RWPE1 (cell line): Measurements from ENCODE around the gene SLC12A3.

Experiments
- CTCF ChIA-PET: fragments of 350-600 bp; sonication (Branson Sonifier 250); formaldehyde crosslinking; extraction: SDS; loops from one replicate; lab custom pipeline; 2021; lab: Yijun Ruan, JAX
- POLR2A ChIA-PET: fragments of 400-600 bp; formaldehyde crosslinking; extraction: SDS; loops from one replicate; lab custom pipeline; 2020; ENCODE audit warnings: antibody characterized with exemption; ENCODE audit not compliant: low non-redundant PET; lab: Yijun Ruan, JAX
- DNase-seq: peaks from one replicate; pipeline ENCODE4 v3.0.0; 2012; ENCODE audit warnings: low spot score
- H3K27ac ChIP-seq: fragments of 450-650 bp; 2 replicates; pipeline ENCODE4 v1.5.1; 2017
- CTCF ChIP-seq: fragments of 450-650 bp; conservative IDR thresholded peaks from 2 replicates; pipeline ENCODE4 v1.5.1; 2017; ENCODE audit warnings: low read depth, mild to moderate bottlenecking

SLC12A3 gene

GRCh38 chr16:56864960-56865359 lies at the start of gene SLC12A3:
Gene SLC12A3 (plus strand): TSS chr16:56865207. CDS start chr16:56865236, 29 bp downstream.
- TF ChIP-seq CTCF, result no peak
- no peak for DNase-seq
- H3K27ac ChIP-seq, result no peak within 1 kb of the TSS
- ChIA-PET CTCF (no interaction called here), POLR2A (no interaction called here)

- H3K27ac ChIP-seq, result no peak overlapping the region
- no peak for DNase-seq
- TF ChIP-seq CTCF, result no peak
- ChIA-PET CTCF (no interaction called here), POLR2A (no interaction called here)
Observed at GRCh38 chr16:56815721-56816120, 49.3 kb upstream of the SLC12A3 start.

- DNase-seq, result no peak
- CTCF ChIA-PET, result interaction anchor here (0.6 kb wide), 1 partner anchor 1351 kb away, joined by 3 read pairs; no protein-coding TSS in a partner anchor
- POLR2A ChIA-PET, result no interaction called here
- H3K27ac ChIP-seq, result no peak overlapping the region
- no peak for TF ChIP-seq CTCF
Observed at GRCh38 chr16:56817056-56817455, 48.0 kb upstream of the SLC12A3 start.

GRCh38 chr16:56817938-56818337 lies 47.1 kb upstream of the SLC12A3 start:
- no peak for TF ChIP-seq CTCF
- ChIA-PET CTCF (no interaction called here), POLR2A (no interaction called here)
- no peak for DNase-seq
- no peak overlapping the region for H3K27ac ChIP-seq

- POLR2A ChIA-PET, result no interaction called here
- CTCF ChIA-PET, result no interaction called here
- no peak for DNase-seq
- no peak overlapping the region for H3K27ac ChIP-seq
- TF ChIP-seq CTCF, result no peak
Observed at GRCh38 chr16:56823081-56823733, 41.8 kb upstream of the SLC12A3 start.

- no peak for DNase-seq
- ChIA-PET POLR2A (no interaction called here), CTCF (interaction anchor here (0.6 to 1.0 kb wide), 2 partner anchors 18 to 29 kb away, joined by 3 read pairs; no protein-coding TSS in a partner anchor)
- H3K27ac ChIP-seq, result no peak overlapping the region
- TF ChIP-seq CTCF, result no peak
Observed at GRCh38 chr16:56824331-56824730, 40.7 kb upstream of the SLC12A3 start.
